ENCODE results near the gene ZNF785.

DNA sequence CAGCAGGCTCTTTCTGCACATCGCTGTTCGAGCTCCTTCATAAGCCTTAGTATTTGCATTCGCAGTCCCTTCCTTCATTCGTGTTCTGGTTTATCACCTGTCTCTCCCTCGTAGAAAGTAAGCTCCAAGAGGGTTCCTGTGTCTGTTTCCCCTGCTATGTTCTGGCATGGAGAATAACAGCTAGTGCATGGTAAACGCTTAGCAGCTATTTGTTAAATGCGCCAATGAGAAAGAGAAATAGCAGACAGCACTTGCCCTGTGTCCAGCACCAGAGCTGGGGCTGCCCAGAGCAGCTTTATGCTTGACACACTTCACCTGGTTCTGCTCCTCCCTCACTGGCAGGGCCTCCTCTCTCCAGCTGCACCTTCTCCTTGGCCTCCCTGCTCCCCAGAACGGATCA lies 19.5 kb downstream of the ZNF785 start:
- TF ChIP-seq, protein P1, sequence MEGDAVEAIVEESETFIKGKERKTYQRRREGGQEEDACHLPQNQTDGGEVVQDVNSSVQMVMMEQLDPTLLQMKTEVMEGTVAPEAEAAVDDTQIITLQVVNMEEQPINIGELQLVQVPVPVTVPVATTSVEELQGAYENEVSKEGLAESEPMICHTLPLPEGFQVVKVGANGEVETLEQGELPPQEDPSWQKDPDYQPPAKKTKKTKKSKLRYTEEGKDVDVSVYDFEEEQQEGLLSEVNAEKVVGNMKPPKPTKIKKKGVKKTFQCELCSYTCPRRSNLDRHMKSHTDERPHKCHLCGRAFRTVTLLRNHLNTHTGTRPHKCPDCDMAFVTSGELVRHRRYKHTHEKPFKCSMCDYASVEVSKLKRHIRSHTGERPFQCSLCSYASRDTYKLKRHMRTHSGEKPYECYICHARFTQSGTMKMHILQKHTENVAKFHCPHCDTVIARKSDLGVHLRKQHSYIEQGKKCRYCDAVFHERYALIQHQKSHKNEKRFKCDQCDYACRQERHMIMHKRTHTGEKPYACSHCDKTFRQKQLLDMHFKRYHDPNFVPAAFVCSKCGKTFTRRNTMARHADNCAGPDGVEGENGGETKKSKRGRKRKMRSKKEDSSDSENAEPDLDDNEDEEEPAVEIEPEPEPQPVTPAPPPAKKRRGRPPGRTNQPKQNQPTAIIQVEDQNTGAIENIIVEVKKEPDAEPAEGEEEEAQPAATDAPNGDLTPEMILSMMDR (IDR thresholded peaks at IDR 0.05): no peak
- no peak for TF ChIP-seq POLR2A (IDR thresholded peaks at IDR 0.05)
